Posterior vena cava (tissue), 2 donors: ENCODE results near the gene TYW1B. TPM values are rescaled to one million over a fixed set of nuclear protein-coding genes. Genes with fewer than 3 reads are reported as not detected.
"Not testable (repeated sequence)": the region's sequence is repeated elsewhere in the genome, so short reads cannot be mapped to it uniquely, and the experiment has no call there.

ENCODE experiments used
- DNase-seq: peaks from one replicate; pipeline ENCODE4 v3.0.0-alpha.2; 2020; ENCODE audit warnings: low spot score
- intact Hi-C, 2 donors: fragments of 100-400 bp; cut with DNase I; formaldehyde crosslinking; loops; one replicate each; pipeline versions ENCODE4 v1.14.1 to v1.14.2; 2022 to 2023
- long read RNA-seq, 2 donors: library from polyadenylated mRNA; unstranded; transcript quantifications; one replicate each; pipeline ENCODE4 v2.0.0, GENCODE V29; 2020 to 2021
- total RNA-seq, 2 donors: library from RNA; stranded (reverse); fragmentation: NEBNext Ultra II Directional; extraction: Animal tissue kit (Norgen Biotek cat#: 25700); gene quantifications; one replicate each; pipeline ENCODE4 v1.2.1, GENCODE V29; 2021
- donor health status: DM: yes; HTN: yes; CAD: no.
- donor health status: DM: yes; HTN: yes; CAD: no.

TYW1B gene
- 1 to 10 TPM; 1.6 to 2.1 TPM for total RNA-seq
- long read RNA-seq, donor 1, partial matches to known transcripts = 0 of 3 reads
- long read RNA-seq, donor 1, other reads (novel, unspliced or antisense) = 3 of 3 reads
- long read RNA-seq, donor 2, partial matches to known transcripts = 1 of 1 reads
- long read RNA-seq, donor 2, other reads (novel, unspliced or antisense) = 0 of 1 reads

DNA sequence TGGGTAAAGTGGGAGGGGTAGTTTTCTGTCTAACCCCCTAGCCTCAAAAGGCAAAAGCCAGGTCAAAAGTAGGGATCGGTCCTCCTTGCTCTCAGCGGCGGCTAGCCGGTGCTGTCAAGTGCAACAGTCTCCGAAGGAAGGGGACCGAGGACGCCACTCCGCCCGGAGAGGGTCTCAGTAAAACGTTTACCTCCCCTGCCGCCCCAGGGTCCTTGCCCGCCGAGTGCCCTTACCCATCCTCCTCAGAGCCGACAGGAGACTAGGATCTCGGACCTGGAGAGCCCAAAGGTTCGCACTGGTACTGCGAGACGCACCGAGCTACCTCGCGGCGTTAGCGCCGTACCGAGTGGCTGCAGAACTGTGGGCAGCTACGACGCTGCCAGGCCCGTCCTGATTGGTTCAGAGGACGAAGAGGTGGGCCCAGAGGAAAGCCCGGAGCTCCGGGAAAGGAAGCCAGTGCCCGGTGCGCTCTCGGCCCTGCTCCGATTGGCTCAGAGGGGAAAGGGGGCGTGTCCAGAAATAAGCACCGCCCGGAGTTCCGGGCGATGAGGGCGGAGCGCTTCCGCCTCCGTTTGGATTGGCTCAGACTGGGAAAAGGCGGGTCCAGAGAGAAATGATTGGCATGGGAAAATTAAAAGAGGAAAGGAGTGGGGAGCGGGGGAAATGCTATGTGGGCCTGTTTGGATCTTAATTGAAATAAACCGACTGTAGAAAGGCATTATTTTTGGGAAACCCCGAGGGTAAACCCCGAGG lies at the start of gene TYW1B:
TSS of gene TYW1B (minus strand) at position 362 of the 753 bp plus-strand sequence. CDS start at position 237, 125 bp downstream.
- DNase-seq = peak; percentile 99
- intact Hi-C loops = not testable (repeated sequence)

DNA sequence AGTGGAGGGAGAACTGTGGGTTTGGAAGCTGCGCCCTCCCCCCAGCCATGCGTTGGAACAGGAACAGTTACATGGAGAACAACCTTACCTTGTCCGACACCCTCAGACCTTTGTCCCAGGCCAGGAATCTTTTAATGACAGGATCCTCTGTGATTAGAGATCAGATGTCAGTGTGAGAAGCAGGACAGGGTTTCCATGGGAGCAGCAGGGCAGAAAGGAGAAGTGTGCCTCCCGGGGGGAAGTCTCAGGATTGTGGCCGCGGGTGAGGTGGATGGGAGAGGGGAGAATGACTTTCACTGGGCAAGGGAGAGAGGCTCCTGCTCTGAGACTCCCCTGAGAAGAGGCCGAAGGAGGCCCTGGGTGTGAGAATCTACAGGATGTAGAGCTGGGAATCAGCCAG lies 39.6 kb upstream of the TYW1B start:
- intact Hi-C loops, DNase-seq: not testable (repeated sequence)

DNA sequence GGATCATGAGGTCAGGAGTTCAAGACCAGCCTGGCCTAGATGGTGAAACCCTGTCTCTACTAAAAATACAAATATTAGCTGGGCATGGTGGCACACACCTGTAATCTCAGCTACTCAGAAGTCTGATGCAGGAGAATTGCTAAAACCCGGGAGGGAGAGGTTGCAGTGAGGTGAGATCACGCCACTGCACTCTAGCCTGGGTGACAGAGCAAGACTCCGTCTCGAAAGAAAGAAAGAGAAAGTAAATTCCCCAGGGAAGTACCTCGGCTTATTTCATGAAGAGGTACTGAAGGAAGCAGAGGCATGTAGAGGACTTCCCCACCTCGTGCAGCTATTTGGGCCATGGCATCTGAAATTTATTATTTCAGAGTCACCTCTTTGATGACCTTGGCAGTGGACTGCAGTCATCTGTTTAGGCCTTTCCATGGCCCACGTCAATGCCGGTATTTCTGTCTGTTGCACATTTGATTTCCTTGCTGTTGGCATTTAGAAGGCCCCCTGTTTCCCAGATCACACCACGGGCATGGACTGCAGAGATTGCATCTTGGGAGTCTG lies 30.9 kb upstream of the TYW1B start:
- DNase-seq, intact Hi-C loops: not testable (repeated sequence)

- intact Hi-C loops, DNase-seq: not testable (repeated sequence)
Measured at GRCh38 chr7:72857925-72858324, 29.9 kb upstream of the TYW1B start.

DNA sequence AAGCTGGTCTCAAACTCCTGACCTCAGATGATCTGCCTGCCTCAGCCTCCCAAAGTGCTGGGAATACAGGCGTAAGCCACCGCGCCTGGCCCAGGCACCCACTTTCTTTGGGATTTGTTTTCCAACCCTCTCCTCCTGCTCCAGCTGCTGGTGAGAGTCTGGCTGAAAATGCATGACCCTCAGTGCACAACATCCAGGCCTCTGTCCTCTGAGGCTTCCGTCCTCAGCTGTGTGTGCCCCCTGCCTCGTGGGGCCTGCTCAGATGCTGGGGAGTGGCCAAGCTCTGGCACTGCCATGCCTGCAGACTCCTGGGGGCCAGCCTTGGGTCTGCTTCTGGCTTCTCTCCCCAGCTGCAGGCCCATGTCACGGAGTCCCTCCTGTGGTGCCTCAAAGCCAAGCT lies 27.3 kb upstream of the TYW1B start:
- DNase-seq, intact Hi-C loops: not testable (repeated sequence)

- DNase-seq, intact Hi-C loops: not testable (repeated sequence)
Measured at GRCh38 chr7:72852937-72853336, 24.9 kb upstream of the TYW1B start.

DNA sequence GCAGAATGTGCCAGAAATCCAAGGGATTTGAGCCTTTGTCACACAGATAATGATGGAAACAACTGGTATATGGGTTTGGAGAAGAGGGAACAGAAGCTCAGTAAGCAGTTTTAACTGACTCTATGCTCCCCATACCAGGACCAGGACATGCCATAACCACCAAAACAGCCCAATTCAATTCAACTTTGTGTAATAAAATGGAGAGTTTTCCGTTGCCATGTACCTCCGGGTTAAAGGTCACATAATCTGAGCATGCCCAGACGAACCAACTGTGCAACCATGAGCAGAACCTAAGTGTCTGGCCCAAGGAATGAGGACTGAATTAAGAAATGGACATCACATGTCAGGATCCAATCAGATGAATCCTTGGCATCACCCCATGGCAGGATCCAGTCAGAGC lies 22.7 kb upstream of the TYW1B start:
- intact Hi-C loops = not testable (repeated sequence)

DNA sequence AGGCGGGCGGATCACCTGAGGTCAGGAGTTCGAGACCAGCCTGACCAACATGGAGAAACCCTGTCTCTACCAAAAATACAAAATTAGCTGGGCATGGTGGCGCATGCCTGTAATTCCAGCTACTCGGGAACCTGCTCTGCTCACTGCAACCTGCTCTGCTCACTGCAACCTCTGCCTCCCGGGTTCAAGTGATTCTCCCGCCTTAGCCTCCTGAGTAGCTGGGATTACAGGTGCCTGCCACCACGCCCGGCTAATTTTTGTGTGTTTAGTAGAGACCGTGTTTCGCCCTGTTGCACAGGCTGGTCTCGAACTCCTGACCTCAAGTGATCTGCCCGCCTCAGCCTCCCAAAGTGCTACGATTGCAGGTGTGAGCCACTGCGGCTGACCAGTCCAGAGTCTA lies 16.1 kb upstream of the TYW1B start:
- intact Hi-C loops, DNase-seq: not testable (repeated sequence)

More for the DNA sequence above, 22.7 kb upstream of the TYW1B start:
- not testable (repeated sequence) for DNase-seq

DNA sequence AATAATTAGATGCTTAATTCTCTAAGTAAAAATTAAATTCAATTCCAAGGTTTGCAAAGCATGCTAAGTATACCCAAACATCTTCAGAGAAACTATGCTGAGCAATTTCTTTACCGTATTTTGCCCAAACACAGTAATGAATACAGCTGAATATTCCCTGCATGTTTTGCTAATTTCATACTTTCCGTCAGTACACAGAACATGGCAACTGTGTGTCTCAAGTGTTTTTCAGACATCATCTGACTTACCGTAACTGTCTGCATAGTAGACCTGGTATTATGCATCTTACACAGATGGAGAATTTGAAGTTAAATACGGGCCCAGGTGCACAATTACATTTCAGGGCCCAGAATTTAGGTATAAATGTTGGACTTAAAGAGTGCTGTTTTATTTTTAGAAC lies 15.2 kb upstream of the TYW1B start:
- DNase-seq, intact Hi-C loops: not testable (repeated sequence)

DNA sequence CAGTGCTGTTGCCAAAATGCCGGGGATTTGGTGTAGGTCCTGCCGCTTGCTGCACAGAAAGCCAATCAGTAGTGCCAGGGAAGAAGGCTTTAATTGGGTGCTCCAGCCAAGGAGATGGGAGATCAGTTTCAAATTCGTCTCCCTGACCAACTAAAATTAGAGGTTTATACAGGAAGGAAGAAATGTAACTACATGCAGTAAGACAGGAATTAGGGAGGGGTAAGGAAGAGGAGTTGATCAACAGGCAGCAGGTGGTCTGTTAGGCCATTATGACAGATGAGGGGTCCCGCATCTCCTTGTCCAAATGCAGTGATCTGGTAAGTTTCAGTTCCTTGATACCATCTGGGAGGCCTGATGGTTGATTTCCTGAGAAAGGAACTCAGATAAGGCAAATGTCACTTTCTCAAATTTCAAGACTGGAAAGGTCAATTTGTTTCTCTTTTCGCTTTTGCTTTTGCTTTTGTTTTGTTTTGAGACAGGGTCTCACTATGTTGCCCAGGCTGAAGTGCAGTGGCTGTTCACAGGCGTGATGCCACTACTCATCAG lies 13.0 kb upstream of the TYW1B start:
- intact Hi-C loops, DNase-seq: not testable (repeated sequence)

GRCh38 chr7:72838315-72838714 lies 10.3 kb upstream of the TYW1B start:
- DNase-seq, intact Hi-C loops: not testable (repeated sequence)

GRCh38 chr7:72837291-72837690 lies 9.3 kb upstream of the TYW1B start:
- intact Hi-C loops, DNase-seq: not testable (repeated sequence)

DNA sequence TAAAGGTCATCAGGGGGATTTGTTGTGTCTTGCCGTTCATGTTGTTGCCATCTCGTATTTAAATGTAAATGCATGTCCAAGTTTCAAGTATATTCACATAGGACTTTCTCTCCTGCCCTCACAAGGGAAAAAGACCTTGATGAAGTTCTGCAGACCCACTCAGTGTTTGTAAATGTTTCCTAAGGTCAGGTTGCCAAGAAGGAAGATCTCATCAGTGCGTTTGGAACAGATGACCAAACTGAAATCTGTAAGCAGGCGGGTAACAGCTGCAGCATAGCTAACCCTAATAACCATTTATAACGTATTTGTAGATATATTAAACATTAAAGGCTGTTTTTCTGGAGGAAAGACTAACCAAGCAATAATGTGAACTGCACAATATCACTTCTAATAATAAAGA lies 2.6 kb upstream of the TYW1B start:
- intact Hi-C loops, DNase-seq: not testable (repeated sequence)

DNA sequence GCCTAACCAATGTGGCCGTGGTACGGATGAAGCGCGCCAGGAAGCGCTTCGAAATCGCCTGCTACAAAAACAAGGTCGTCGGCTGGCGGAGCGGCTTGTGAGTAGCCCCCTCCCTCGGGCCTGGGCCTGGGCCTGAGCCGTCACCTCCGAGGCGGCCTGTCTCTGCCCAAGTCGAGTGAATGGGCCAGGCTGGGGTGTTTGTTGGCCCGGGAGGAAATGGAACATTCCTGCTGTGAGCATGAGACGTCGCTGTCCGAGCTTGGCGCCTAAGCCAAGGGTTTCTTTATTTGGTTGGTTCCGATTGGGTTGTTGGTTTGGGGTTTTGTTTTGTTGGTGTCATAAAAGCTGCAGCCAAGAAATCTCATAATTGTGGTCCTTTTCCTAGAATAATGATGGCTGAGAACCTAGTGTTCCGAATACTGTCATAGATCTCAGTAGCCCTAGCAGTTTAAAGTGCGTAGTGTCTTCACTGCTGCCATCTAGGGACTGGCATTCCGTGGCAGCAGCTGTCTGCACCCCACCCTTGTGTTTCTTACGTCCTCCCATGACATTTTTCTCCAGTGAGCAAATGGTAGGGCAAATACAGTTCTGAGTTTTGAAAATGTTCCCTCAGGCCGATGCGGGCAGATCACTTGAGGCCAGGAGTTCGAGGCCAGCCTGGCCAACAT lies 1.8 kb upstream of the TYW1B start:
- intact Hi-C loops = not testable (repeated sequence)
- DNase-seq = peak; percentile 83

- peak; percentile 98 for DNase-seq
- intact Hi-C loops = not testable (repeated sequence)
Measured at GRCh38 chr7:72829291-72829686, 1.3 kb upstream of the TYW1B start.

DNA sequence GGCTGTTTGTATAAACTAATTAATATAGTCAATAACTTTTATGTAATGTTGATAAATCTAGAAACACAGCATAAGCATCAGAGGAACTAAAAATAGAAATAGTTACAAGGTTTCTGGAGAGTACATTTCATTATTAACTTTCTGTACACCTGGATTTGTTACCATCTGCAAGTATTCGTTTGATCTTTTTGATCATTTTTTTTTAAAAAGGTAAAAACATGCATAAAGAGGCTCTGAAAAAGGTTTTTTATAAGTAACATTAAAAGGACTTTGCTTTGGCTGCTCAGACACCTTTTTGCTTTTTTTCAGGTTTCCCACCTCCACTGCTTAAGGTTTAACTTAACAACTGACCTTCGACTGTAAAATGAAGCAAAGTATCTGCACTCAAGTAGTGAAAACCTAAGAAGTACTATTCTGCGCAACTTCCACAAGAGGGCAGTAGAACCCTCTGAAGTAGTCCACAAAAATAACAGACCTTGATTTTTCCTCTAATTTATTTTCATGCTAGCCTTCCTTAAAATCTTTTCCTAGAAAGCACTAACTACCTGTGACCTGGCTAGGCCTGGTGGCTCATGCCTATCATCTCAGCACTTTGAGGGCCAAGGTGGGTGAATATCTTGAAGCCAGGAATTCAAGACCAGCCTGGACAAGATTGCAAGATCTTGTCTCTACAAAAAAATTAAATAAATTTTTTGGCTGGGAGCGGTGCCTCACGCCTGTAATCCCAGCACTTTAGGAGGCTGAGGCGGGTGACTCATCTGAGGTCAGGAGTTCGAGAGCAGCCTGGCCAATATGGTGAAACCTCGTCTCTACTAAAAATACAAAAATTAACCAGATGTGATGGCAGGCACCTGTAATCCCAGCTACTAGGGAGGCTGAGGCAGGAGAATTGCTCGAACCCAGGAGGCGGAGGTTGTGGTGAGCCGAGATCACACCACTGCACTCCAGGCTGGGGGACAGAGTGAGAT lies 4.0 kb downstream of the TYW1B start:
- DNase-seq, intact Hi-C loops: not testable (repeated sequence)

GRCh38 chr7:72822497-72822896 lies 5.5 kb downstream of the TYW1B start:
- intact Hi-C loops = not testable (repeated sequence)

GRCh38 chr7:72818663-72819361 lies 9.2 kb downstream of the TYW1B start:
- intact Hi-C loops, DNase-seq: not testable (repeated sequence)

More at GRCh38 chr7:72822497-72822896, 5.5 kb downstream of the TYW1B start:
- not testable (repeated sequence) for DNase-seq
